ENCODE data around the gene SMO. TPM values are rescaled to one million over a fixed set of nuclear protein-coding genes. Genes with fewer than 3 reads are reported as not detected.

Gene SMO
- polyA plus RNA-seq, 3 donors = 0.07 TPM; not detected in 2

- Histone ChIP-seq H3K9ac (ENCODE audit: insufficient read depth, low read length, poor library complexity, severe bottlenecking) (no peak overlapping the region), H4K20me1 (ENCODE audit: insufficient read depth, low read length) (peaks cover 5% of the 10 kb centered on the region), H2AFZ (ENCODE audit: insufficient read depth, low read depth, low read length, poor library complexity, severe bottlenecking) (peak overlapping the region; percentile 89), H3K9me3 (replicated peaks in 1 of 2; ENCODE audit: control insufficient read depth in 1 of 2, insufficient read depth in 1 of 2, low read length in 2 of 2) (no peaks in the 10 kb centered on the region), H3K79me2 (ENCODE audit: insufficient read depth, low read length) (peaks cover 21% of the 10 kb centered on the region), H3K27me3 (ENCODE audit: control insufficient read depth in 2 of 2, insufficient read depth in 2 of 2, low read length in 2 of 2) (no peaks in the 10 kb centered on the region), H3K27ac (ENCODE audit: low read depth in 1 of 2, low read length in 2 of 2) (peak overlapping the region; percentile 25 to 51), H3K4me1 (ENCODE audit: control insufficient read depth in 1 of 2, insufficient read depth in 2 of 2, low read length in 2 of 2) (peaks cover 35 to 42% of the 10 kb centered on the region in 2 donors), H3K4me2 (replicated peaks; ENCODE audit: extremely low read depth, low read length, poor library complexity, severe bottlenecking) (peak overlapping the region; percentile 63), H3K4me3 (replicated peaks in 1 of 3; ENCODE audit: low read depth in 2 of 3, low read length in 3 of 3) (peak overlapping the region in 1 of 3 experiments; percentile 44), H3K36me3 (replicated peaks in 1 of 2; ENCODE audit: control insufficient read depth in 1 of 2, insufficient read depth in 2 of 2, low read length in 2 of 2) (no peaks in the 10 kb centered on the region)
- peak overlapping the region; percentile 48 to 89 (median 77) for H3K27ac Mint-ChIP-seq
- H3K4me3 Mint-ChIP-seq = peak overlapping the region; percentile 61 to 89
- WGBS (ENCODE audit: insufficient coverage) = 0% methylated on average over 4 of the region's 4 CpGs
- H3K4me1 Mint-ChIP-seq = peaks cover 36% of the 10 kb centered on the region
- intact Hi-C loops (cut with micrococcal nuclease) = loop anchor here in 1 of 2 donors (5.0 kb wide), 1 partner anchor 45 kb away; no protein-coding TSS in a partner anchor
- no peak for DNase-seq
- H3K36me3 Mint-ChIP-seq = no peaks in the 10 kb centered on the region
- H3K27me3 Mint-ChIP-seq (ENCODE audit: low read depth in 3 of 3) = peaks cover 0 to 3% (median 0%) of the 10 kb centered on the region in 3 donors
- no peak for TF ChIP-seq CTCF (IDR thresholded peaks at IDR 0.05)
- no peaks in the 10 kb centered on the region for H3K9me3 Mint-ChIP-seq
Measured at GRCh38 chr7:129222064-129222463, 33.6 kb downstream of the SMO start.

GRCh38 chr7:129224251-129225205 lies 36.1 kb downstream of the SMO start, which contains the start of gene AHCYL2:
TSS of gene AHCYL2 (plus strand) at chr7:129225030.
- Mint-ChIP-seq H3K4me3 (peak within 1 kb of the TSS; percentile 94 to 99), H3K36me3 (peaks cover 0 to 6% of the 10 kb centered on the region in 2 donors), H3K9me3 (no peaks in the 10 kb centered on the region), H3K27ac (peak within 1 kb of the TSS; percentile 99 to 100 (median 100)), H3K4me1 (peaks cover 34% of the 10 kb centered on the region), H3K27me3 (ENCODE audit: low read depth in 3 of 3) (peaks cover 0 to 1% (median 0%) of the 10 kb centered on the region in 3 donors)
- H3K4me2 ChIP-seq (replicated peaks; ENCODE audit: extremely low read depth, low read length, poor library complexity, severe bottlenecking) = peak within 1 kb of the TSS; percentile 94
- peaks cover 33 to 35% of the 10 kb centered on the region in 2 donors for H3K4me1 ChIP-seq (ENCODE audit: control insufficient read depth in 1 of 2, insufficient read depth in 2 of 2, low read length in 2 of 2)
- no peak for TF ChIP-seq CTCF (IDR thresholded peaks at IDR 0.05)
- H3K79me2 ChIP-seq (ENCODE audit: insufficient read depth, low read length) = peaks cover 38% of the 10 kb centered on the region
- peaks cover 18% of the 10 kb centered on the region for H4K20me1 ChIP-seq (ENCODE audit: insufficient read depth, low read length)
- peak within 1 kb of the TSS; percentile 69 to 88 (median 83) for H3K4me3 ChIP-seq (replicated peaks in 1 of 3; ENCODE audit: low read depth in 2 of 3, low read length in 3 of 3)
- peak within 1 kb of the TSS; percentile 84 for H3K9ac ChIP-seq (ENCODE audit: insufficient read depth, low read length, poor library complexity, severe bottlenecking)
- DNase-seq = peak; percentile 93 to 96 (median 95)
- intact Hi-C loops (cut with micrococcal nuclease) = loop anchor here in 1 of 2 donors (5.0 kb wide), 1 partner anchor 43 kb away; no protein-coding TSS in a partner anchor
- H3K9me3 ChIP-seq (replicated peaks in 1 of 2; ENCODE audit: control insufficient read depth in 1 of 2, insufficient read depth in 1 of 2, low read length in 2 of 2) = no peaks in the 10 kb centered on the region
- no peaks in the 10 kb centered on the region for H3K36me3 ChIP-seq (replicated peaks in 1 of 2; ENCODE audit: control insufficient read depth in 1 of 2, insufficient read depth in 2 of 2, low read length in 2 of 2)
- H3K27me3 ChIP-seq (ENCODE audit: control insufficient read depth in 2 of 2, insufficient read depth in 2 of 2, low read length in 2 of 2) = no peaks in the 10 kb centered on the region
- H2AFZ ChIP-seq (ENCODE audit: insufficient read depth, low read depth, low read length, poor library complexity, severe bottlenecking) = peak within 1 kb of the TSS; percentile 89
- H3K27ac ChIP-seq (ENCODE audit: low read depth in 1 of 2, low read length in 2 of 2) = peak within 1 kb of the TSS; percentile 96 to 99
- WGBS (ENCODE audit: insufficient coverage) = under 1% methylated on average over 45 of the region's 63 CpGs
